ENCODE results near the gene MORN1.

The MORN1 gene

GRCh38 chr1:2384941-2385481, 6.3 kb downstream of the MORN1 start:
- no peak for DNase-seq

GRCh38 chr1:2384130-2384860, 7.1 kb downstream of the MORN1 start:
- no peak for DNase-seq

- no peak for DNase-seq
These were observed 7.8 kb downstream of the MORN1 start for GRCh38 chr1:2383576-2383975.

GRCh38 chr1:2382621-2383361, 8.6 kb downstream of the MORN1 start:
- DNase-seq, result no peak

GRCh38 chr1:2381741-2382620, 9.4 kb downstream of the MORN1 start:
- peak; percentile 71 for DNase-seq

- no peak for DNase-seq
These were observed 10.3 kb downstream of the MORN1 start for GRCh38 chr1:2380816-2381591.

GRCh38 chr1:2379733-2380404, 11.5 kb downstream of the MORN1 start:
- DNase-seq, result no peak

- no peak for DNase-seq
These were observed 12.2 kb downstream of the MORN1 start for GRCh38 chr1:2378956-2379732.

GRCh38 chr1:2378441-2378851, 12.9 kb downstream of the MORN1 start:
- DNase-seq, result no peak

- no peak for DNase-seq
These were observed 13.5 kb downstream of the MORN1 start for GRCh38 chr1:2377751-2378440.

- no peak for DNase-seq
These were observed 14.3 kb downstream of the MORN1 start for GRCh38 chr1:2376931-2377672.

- DNase-seq, result no peak
These were observed 15.1 kb downstream of the MORN1 start for GRCh38 chr1:2376261-2376741.

GRCh38 chr1:2375923-2376260, 15.5 kb downstream of the MORN1 start:
- DNase-seq, result no peak

- DNase-seq, result no peak
These were observed 16.0 kb downstream of the MORN1 start for GRCh38 chr1:2375246-2375922.

GRCh38 chr1:2374252-2375155, 16.9 kb downstream of the MORN1 start:
- no peak for DNase-seq

- no peak for DNase-seq
These were observed 17.7 kb downstream of the MORN1 start for GRCh38 chr1:2373551-2374251.

All from fibroblast of skin of back (primary cell).